Measurements from ENCODE around the gene C2CD2. TPM values are rescaled to one million over a fixed set of nuclear protein-coding genes. Genes with fewer than 3 reads are reported as not detected.

Gene C2CD2
- polyA plus RNA-seq (2012; rRNA removed): 9.7 and 15.0 TPM in 2 replicates
- polyA plus RNA-seq (2012; cell fraction: cytosol; rRNA removed): 7.0 and 9.8 TPM in 2 replicates
- polyA plus RNA-seq (2012; cell fraction: nucleus; rRNA removed): 24.0 and 28.3 TPM in 2 replicates

DNA sequence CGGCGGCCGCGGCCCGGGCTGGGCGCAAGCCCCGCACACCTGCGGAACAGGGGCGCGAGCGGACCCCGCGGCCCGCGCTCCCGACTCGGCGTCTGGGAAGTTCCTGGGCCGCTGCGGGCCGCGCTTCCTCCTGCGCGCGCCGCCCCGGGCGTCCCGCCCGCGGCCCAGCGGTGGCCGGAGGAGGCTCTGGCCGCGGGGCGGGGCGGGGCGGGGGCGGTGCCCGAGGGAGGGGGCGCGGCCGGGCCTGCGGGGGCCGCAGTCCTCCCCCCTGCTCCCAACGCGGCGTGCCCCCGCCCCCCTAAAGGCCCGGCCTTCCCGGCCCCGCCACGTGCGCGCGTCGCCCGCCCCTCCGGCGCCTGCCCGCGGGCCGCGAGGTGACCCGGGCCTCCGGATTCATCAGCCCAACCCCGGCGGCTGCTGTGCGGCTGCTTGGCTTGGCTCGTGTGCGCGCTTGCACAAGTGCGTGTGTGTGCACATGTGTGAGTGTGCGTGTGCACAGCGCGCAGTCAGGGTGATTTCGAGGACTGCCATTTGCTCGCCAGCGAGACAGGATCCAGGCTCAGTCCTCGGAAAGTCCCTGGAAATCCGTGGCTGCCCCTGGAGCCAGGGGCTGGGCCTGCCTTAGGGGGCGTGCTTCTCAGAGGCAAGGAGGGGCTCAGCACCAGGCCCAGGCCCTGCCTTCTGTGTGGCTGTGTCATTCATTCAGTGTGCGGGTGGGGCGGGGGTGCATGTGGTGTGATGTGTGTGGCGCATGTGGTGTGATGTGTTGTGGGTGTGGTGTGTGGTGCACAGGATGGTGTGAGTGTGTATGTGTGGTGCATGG, at the start of gene C2CD2:
C2CD2 (minus strand) TSS at position 188 of the 823 bp plus-strand sequence. CDS start 370 bp downstream, outside the sequence.
- WGBS (ENCODE audit: low lambda C conversion rate): 42% methylated on average over 9 of the region's 85 CpGs
- Histone ChIP-seq H3F3A (replicated peaks; ENCODE audit: insufficient read depth) (peaks cover 32% of the 10 kb centered on the region), H4K20me1 (ENCODE audit: insufficient read depth) (0 out of 2 replicates have a peak, but pooled peaks cover 2% of the 10 kb centered on the region), H3K36me3 (replicated peaks in 1 of 2; ENCODE audit: control insufficient read depth in 1 of 2, insufficient read depth in 2 of 2, low read length in 1 of 2) (no peaks in the 10 kb centered on the region), H3K9me3 (no peaks in the 10 kb centered on the region), H3K9me2 (no peaks in the 10 kb centered on the region), H3K4me1 (ENCODE audit: control insufficient read depth in 1 of 2, insufficient read depth in 2 of 2, low read depth in 1 of 2, low read length in 1 of 2) (peaks cover 17 to 32% of the 10 kb centered on the region in 2 experiments; a peak in 3 of 4 replicates), H3K79me2 (ENCODE audit: insufficient read depth) (peaks cover 41% of the 10 kb centered on the region), H3K27ac (ENCODE audit: low read depth in 2 of 2, low read length in 1 of 2) (peak within 1 kb of the TSS in 1 of 2 experiments; percentile 23; a peak in 2 of 4 replicates), H3K4me2 (peak within 1 kb of the TSS; percentile 95), H3K4me3 (ENCODE audit: low read depth in 2 of 2, low read length in 1 of 2) (peak within 1 kb of the TSS; percentile 62 to 67), H3K27me3 (ENCODE audit: insufficient read depth) (no peaks in the 10 kb centered on the region), H3K9ac (peak within 1 kb of the TSS; percentile 83), H2AFZ (ENCODE audit: low read depth) (peak within 1 kb of the TSS; percentile 82; the same call in 1 of the 2 replicates)
- CTCF ChIA-PET: interaction anchor here (0.6 to 1.7 kb wide), 2 partner anchors 74 to 164 kb away, joined by 3 to 5 read pairs; no protein-coding TSS in a partner anchor
- POLR2A ChIA-PET: no interaction called here
- TF ChIP-seq CTCF (IDR thresholded peaks at IDR 0.05) (0 out of 2 replicates have a peak, but pooled peaks have one; percentile 10), SMC3 (IDR thresholded peaks at IDR 0.05; ENCODE audit: low read depth, low read length) (no peak), TAF1 (IDR thresholded peaks at IDR 0.05; ENCODE audit: borderline replicate concordance, low read depth, low read length) (no peak), NFIC (IDR thresholded peaks at IDR 0.05; ENCODE audit: borderline replicate concordance) (no peak), RCOR1 (IDR thresholded peaks at IDR 0.05; ENCODE audit: low read length) (no peak), CHD2 (IDR thresholded peaks at IDR 0.05; ENCODE audit: low read length, partially characterized antibody) (no peak), FOSL2 (IDR thresholded peaks at IDR 0.05; ENCODE audit: borderline replicate concordance, low read depth) (no peak), MEF2A (IDR thresholded peaks at IDR 0.05; ENCODE audit: borderline replicate concordance, low read depth) (no peak), MXI1 (IDR thresholded peaks at IDR 0.05; ENCODE audit: low read depth, low read length) (peak; percentile 73), GABPA (IDR thresholded peaks at IDR 0.05; ENCODE audit: low read depth) (no peak), TEAD4 (IDR thresholded peaks at IDR 0.05; ENCODE audit: borderline replicate concordance, insufficient read depth) (no peak), RXRA (IDR thresholded peaks at IDR 0.05; ENCODE audit: borderline replicate concordance, low read depth) (no peak), POLR2AphosphoS5 (IDR thresholded peaks at IDR 0.05; ENCODE audit: low read depth, low read length) (no peak), NRF1 (IDR thresholded peaks at IDR 0.05; ENCODE audit: low read depth, low read length) (peak; percentile 20; the same call in 1 of the 2 replicates), ELF1 (IDR thresholded peaks at IDR 0.05) (no peak), YY1 (IDR thresholded peaks at IDR 0.05; ENCODE audit: low read depth) (no peak), RFX5 (IDR thresholded peaks at IDR 0.05; ENCODE audit: low read length) (no peak), FOXJ3 (CRISPR knock-in tag; IDR thresholded peaks at IDR 0.05) (no peak)
- TF ChIP-seq, protein P1, sequence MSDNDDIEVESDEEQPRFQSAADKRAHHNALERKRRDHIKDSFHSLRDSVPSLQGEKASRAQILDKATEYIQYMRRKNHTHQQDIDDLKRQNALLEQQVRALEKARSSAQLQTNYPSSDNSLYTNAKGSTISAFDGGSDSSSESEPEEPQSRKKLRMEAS (IDR thresholded peaks at IDR 0.05; ENCODE audit: low read depth): peak; percentile 93
- TF ChIP-seq, protein P2, sequence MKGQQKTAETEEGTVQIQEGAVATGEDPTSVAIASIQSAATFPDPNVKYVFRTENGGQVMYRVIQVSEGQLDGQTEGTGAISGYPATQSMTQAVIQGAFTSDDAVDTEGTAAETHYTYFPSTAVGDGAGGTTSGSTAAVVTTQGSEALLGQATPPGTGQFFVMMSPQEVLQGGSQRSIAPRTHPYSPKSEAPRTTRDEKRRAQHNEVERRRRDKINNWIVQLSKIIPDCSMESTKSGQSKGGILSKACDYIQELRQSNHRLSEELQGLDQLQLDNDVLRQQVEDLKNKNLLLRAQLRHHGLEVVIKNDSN (IDR thresholded peaks at IDR 0.05; ENCODE audit: borderline replicate concordance, low read depth): no peak
- TF ChIP-seq, protein P3, sequence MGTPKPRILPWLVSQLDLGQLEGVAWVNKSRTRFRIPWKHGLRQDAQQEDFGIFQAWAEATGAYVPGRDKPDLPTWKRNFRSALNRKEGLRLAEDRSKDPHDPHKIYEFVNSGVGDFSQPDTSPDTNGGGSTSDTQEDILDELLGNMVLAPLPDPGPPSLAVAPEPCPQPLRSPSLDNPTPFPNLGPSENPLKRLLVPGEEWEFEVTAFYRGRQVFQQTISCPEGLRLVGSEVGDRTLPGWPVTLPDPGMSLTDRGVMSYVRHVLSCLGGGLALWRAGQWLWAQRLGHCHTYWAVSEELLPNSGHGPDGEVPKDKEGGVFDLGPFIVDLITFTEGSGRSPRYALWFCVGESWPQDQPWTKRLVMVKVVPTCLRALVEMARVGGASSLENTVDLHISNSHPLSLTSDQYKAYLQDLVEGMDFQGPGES (IDR thresholded peaks at IDR 0.05; ENCODE audit: low read depth, low read length): no peak
- TF ChIP-seq, protein P4, sequence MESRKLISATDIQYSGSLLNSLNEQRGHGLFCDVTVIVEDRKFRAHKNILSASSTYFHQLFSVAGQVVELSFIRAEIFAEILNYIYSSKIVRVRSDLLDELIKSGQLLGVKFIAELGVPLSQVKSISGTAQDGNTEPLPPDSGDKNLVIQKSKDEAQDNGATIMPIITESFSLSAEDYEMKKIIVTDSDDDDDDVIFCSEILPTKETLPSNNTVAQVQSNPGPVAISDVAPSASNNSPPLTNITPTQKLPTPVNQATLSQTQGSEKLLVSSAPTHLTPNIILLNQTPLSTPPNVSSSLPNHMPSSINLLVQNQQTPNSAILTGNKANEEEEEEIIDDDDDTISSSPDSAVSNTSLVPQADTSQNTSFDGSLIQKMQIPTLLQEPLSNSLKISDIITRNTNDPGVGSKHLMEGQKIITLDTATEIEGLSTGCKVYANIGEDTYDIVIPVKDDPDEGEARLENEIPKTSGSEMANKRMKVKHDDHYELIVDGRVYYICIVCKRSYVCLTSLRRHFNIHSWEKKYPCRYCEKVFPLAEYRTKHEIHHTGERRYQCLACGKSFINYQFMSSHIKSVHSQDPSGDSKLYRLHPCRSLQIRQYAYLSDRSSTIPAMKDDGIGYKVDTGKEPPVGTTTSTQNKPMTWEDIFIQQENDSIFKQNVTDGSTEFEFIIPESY (IDR thresholded peaks at IDR 0.05; ENCODE audit: borderline replicate concordance, low read depth): no peak
- TF ChIP-seq, protein P5, sequence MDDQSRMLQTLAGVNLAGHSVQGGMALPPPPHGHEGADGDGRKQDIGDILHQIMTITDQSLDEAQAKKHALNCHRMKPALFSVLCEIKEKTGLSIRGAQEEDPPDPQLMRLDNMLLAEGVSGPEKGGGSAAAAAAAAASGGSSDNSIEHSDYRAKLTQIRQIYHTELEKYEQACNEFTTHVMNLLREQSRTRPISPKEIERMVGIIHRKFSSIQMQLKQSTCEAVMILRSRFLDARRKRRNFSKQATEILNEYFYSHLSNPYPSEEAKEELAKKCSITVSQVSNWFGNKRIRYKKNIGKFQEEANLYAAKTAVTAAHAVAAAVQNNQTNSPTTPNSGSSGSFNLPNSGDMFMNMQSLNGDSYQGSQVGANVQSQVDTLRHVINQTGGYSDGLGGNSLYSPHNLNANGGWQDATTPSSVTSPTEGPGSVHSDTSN (IDR thresholded peaks at IDR 0.05): no peak
- TF ChIP-seq, protein P6, sequence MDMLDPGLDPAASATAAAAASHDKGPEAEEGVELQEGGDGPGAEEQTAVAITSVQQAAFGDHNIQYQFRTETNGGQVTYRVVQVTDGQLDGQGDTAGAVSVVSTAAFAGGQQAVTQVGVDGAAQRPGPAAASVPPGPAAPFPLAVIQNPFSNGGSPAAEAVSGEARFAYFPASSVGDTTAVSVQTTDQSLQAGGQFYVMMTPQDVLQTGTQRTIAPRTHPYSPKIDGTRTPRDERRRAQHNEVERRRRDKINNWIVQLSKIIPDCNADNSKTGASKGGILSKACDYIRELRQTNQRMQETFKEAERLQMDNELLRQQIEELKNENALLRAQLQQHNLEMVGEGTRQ (IDR thresholded peaks at IDR 0.05; ENCODE audit: borderline replicate concordance, low read depth, low read length): no peak
- peak; percentile 91 for DNase-seq
